ACC112 (cell line): ENCODE results near the gene CARD8.
"Not testable (repeated sequence)": the region's sequence is repeated elsewhere in the genome, so short reads cannot be mapped to it uniquely, and the experiment has no call there.

ENCODE experiments used
- H2AFZ ChIP-seq: fragments of 200-600 bp; sonication (generic); one replicate; pipeline ENCODE4 v1.6.0; 2017; ENCODE audit warnings: antibody characterized with exemption, low read length; ENCODE audit not compliant: unreplicated experiment
- H3K27ac ChIP-seq: fragments of 200-600 bp; sonication (generic); 2 replicates; pipeline ENCODE4 v1.5.1; 2014; ENCODE audit warnings: low read depth, mild to moderate bottlenecking, antibody characterized with exemption, low read length, moderate library complexity
- H3K27me3 ChIP-seq: fragments of 200-600 bp; sonication (generic); 2 replicates; pipeline ENCODE4 v1.6.1; 2014; ENCODE audit warnings: mild to moderate bottlenecking, antibody characterized with exemption, low read length, moderate library complexity, mixed read lengths; ENCODE audit not compliant: insufficient read depth
- H3K36me3 ChIP-seq: fragments of 200-600 bp; sonication (generic); 2 replicates; pipeline ENCODE4 v1.6.1; 2016; ENCODE audit warnings: mild to moderate bottlenecking, antibody characterized with exemption, low read length, moderate library complexity, mixed read lengths; ENCODE audit not compliant: insufficient read depth
- H3K4me1 ChIP-seq: fragments of 200-600 bp; sonication (generic); one replicate; pipeline ENCODE4 v1.6.1; 2016; ENCODE audit warnings: low read length, mixed read lengths; ENCODE audit not compliant: insufficient read depth, unreplicated experiment, control insufficient read depth
- H3K4me3 ChIP-seq: fragments of 200-600 bp; sonication (generic); 2 replicates; pipeline ENCODE4 v1.5.1; 2014; ENCODE audit warnings: mild to moderate bottlenecking, low read depth, low read length
- H3K79me2 ChIP-seq: fragments of 200-600 bp; sonication (generic); one replicate; pipeline ENCODE4 v1.6.0; 2016; ENCODE audit warnings: low read length; ENCODE audit not compliant: control insufficient read depth, unreplicated experiment, insufficient read depth

Gene CARD8

GRCh38 chr19:48255376-48256303 is at the start of gene CARD8:
TSS of gene CARD8 (minus strand) at chr19:48255912. CDS start at chr19:48241020, 14,892 bp downstream.
- Histone ChIP-seq H3K79me2 (peaks cover 19% of the 10 kb centered on the region), H3K4me1 (peaks cover 13% of the 10 kb centered on the region)

GRCh38 chr19:48303866-48304265 is 48.2 kb upstream of the CARD8 start:
- no peaks in the 10 kb centered on the region for H3K27me3 ChIP-seq
- H3K36me3 ChIP-seq, result no peaks in the 10 kb centered on the region
- no peak overlapping the region for H3K27ac ChIP-seq
- H3K79me2 ChIP-seq, result no peaks in the 10 kb centered on the region
- H3K4me3 ChIP-seq, result no peak overlapping the region
- no peak overlapping the region for H2AFZ ChIP-seq
- no peaks in the 10 kb centered on the region for H3K4me1 ChIP-seq

More at GRCh38 chr19:48255376-48256303, at the start of gene CARD8:
- Histone ChIP-seq H3K27me3 (no peaks in the 10 kb centered on the region), H3K4me3 (peak within 1 kb of the TSS; percentile 93), H3K27ac (peak within 1 kb of the TSS; percentile 79), H3K36me3 (no peaks in the 10 kb centered on the region), H2AFZ (peak within 1 kb of the TSS; percentile 84)

GRCh38 chr19:48303367-48303766 is 47.7 kb upstream of the CARD8 start:
- H3K79me2 ChIP-seq, result no peaks in the 10 kb centered on the region
- H3K27me3 ChIP-seq, result no peaks in the 10 kb centered on the region
- H3K36me3 ChIP-seq, result no peaks in the 10 kb centered on the region
- H3K4me3 ChIP-seq, result no peak overlapping the region
- no peak overlapping the region for H3K27ac ChIP-seq
- H2AFZ ChIP-seq, result no peak overlapping the region
- H3K4me1 ChIP-seq, result no peaks in the 10 kb centered on the region

GRCh38 chr19:48302600-48302959 is 46.9 kb upstream of the CARD8 start:
- Histone ChIP-seq H3K79me2 (no peaks in the 10 kb centered on the region), H3K4me3 (no peak overlapping the region), H3K27me3 (no peaks in the 10 kb centered on the region), H3K27ac (no peak overlapping the region), H3K36me3 (no peaks in the 10 kb centered on the region), H2AFZ (no peak overlapping the region), H3K4me1 (no peaks in the 10 kb centered on the region)

GRCh38 chr19:48301886-48302599 is 46.3 kb upstream of the CARD8 start:
- Histone ChIP-seq H2AFZ (no peak overlapping the region), H3K4me1 (no peaks in the 10 kb centered on the region), H3K4me3 (no peak overlapping the region), H3K27ac (no peak overlapping the region), H3K79me2 (no peaks in the 10 kb centered on the region), H3K27me3 (no peaks in the 10 kb centered on the region), H3K36me3 (no peaks in the 10 kb centered on the region)

- no peaks in the 10 kb centered on the region for H3K27me3 ChIP-seq
- H3K27ac ChIP-seq, result no peak overlapping the region
- H3K4me1 ChIP-seq, result no peaks in the 10 kb centered on the region
- H2AFZ ChIP-seq, result no peak overlapping the region
- H3K4me3 ChIP-seq, result no peak overlapping the region
- H3K36me3 ChIP-seq, result no peaks in the 10 kb centered on the region
- H3K79me2 ChIP-seq, result no peaks in the 10 kb centered on the region
These were observed 42.3 kb upstream of the CARD8 start for GRCh38 chr19:48297975-48298374.

- Histone ChIP-seq H3K36me3 (no peaks in the 10 kb centered on the region), H3K27ac (no peak overlapping the region), H3K4me1 (no peaks in the 10 kb centered on the region), H3K79me2 (no peaks in the 10 kb centered on the region), H3K4me3 (no peak overlapping the region), H2AFZ (no peak overlapping the region), H3K27me3 (no peaks in the 10 kb centered on the region)
These were observed 41.4 kb upstream of the CARD8 start for GRCh38 chr19:48296963-48297734.

- Histone ChIP-seq H3K79me2 (no peaks in the 10 kb centered on the region), H3K36me3 (no peaks in the 10 kb centered on the region), H3K4me3 (no peak overlapping the region), H3K4me1 (no peaks in the 10 kb centered on the region), H2AFZ (no peak overlapping the region), H3K27ac (no peak overlapping the region), H3K27me3 (no peaks in the 10 kb centered on the region)
These were observed 39.7 kb upstream of the CARD8 start for GRCh38 chr19:48295458-48295857.

- no peak overlapping the region for H3K27ac ChIP-seq
- H3K4me3 ChIP-seq, result no peak overlapping the region
- H3K36me3 ChIP-seq, result no peaks in the 10 kb centered on the region
- no peak overlapping the region for H2AFZ ChIP-seq
- no peaks in the 10 kb centered on the region for H3K27me3 ChIP-seq
- no peaks in the 10 kb centered on the region for H3K4me1 ChIP-seq
- H3K79me2 ChIP-seq, result no peaks in the 10 kb centered on the region
These were observed 37.1 kb upstream of the CARD8 start for GRCh38 chr19:48292798-48293197.

GRCh38 chr19:48291489-48291815 is 35.7 kb upstream of the CARD8 start:
- H3K27me3 ChIP-seq, H3K36me3 ChIP-seq, H3K4me1 ChIP-seq, H2AFZ ChIP-seq, H3K79me2 ChIP-seq, H3K27ac ChIP-seq, H3K4me3 ChIP-seq: not testable (repeated sequence)
